Measurements from ENCODE around the gene RASAL2.

GRCh38 chr1:178209935-178210334, 116.0 kb downstream of the RASAL2 start:
- TF ChIP-seq CTCF (IDR thresholded peaks at IDR 0.05) (no peak), POLR2AphosphoS5 (IDR thresholded peaks at IDR 0.05) (no peak)

Measured in suprapubic skin (tissue), 3 donors.